ENCODE results near the gene CAP2.

- TF ChIP-seq ZNF75A (CRISPR knock-in tag; IDR thresholded peaks at IDR 0.05): no peak
- TF ChIP-seq CTCF (IDR thresholded peaks at IDR 0.05 in 2 of 3, conservative IDR thresholded peaks at IDR 0.05 in 1 of 3; ENCODE audit: insufficient read depth in 2 of 3, low read depth in 1 of 3, low read length in 3 of 3): no peak
- no peak for TF ChIP-seq POLR2A (conservative IDR thresholded peaks at IDR 0.05)
- TF ChIP-seq RNF2 (IDR thresholded peaks at IDR 0.05): no peak
- no peak for TF ChIP-seq REST (IDR thresholded peaks at IDR 0.05; ENCODE audit: borderline replicate concordance)
- no peak for TF ChIP-seq REST (CRISPR knock-in tag; IDR thresholded peaks at IDR 0.05; ENCODE audit: low read depth)
- TF ChIP-seq ETV5 (CRISPR knock-in tag; IDR thresholded peaks at IDR 0.05; ENCODE audit: low read depth): no peak
- no peak for TF ChIP-seq ZBTB2 (IDR thresholded peaks at IDR 0.05)
- TF ChIP-seq FOXK2 (conservative IDR thresholded peaks at IDR 0.05 in 1 of 2, IDR thresholded peaks at IDR 0.05 in 1 of 2; ENCODE audit: low read depth in 2 of 2): no peak
These were observed 202.7 kb downstream of the CAP2 start for GRCh38 chr6:17596085-17596484.
